HG03135 (cell line): ENCODE results near the gene MGA.

Experiments
- ATAC-seq: cut with Tn5 transposase; IDR thresholded peaks from one replicate; pipeline ENCODE4 v1.9.1; 2021; ENCODE audit warnings: mild to moderate bottlenecking, moderate library complexity; ENCODE audit not compliant: unreplicated experiment

The MGA gene

GRCh38 chr15:41660235-41661077 lies at the start of gene MGA:
TSS of gene MGA (plus strand) at chr15:41660405.
- peak; percentile 67 for ATAC-seq

- no peak for ATAC-seq
These were observed 39.5 kb upstream of the MGA start for GRCh38 chr15:41620536-41621199.

- no peak for ATAC-seq
These were observed 38.7 kb upstream of the MGA start for GRCh38 chr15:41621200-41622193.

GRCh38 chr15:41622901-41623300 lies 37.3 kb upstream of the MGA start:
- ATAC-seq, result no peak

- no peak for ATAC-seq
These were observed 33.0 kb upstream of the MGA start for GRCh38 chr15:41627203-41627602.

GRCh38 chr15:41629463-41629862 lies 30.7 kb upstream of the MGA start:
- ATAC-seq, result no peak

GRCh38 chr15:41629883-41630282 lies 30.3 kb upstream of the MGA start:
- no peak for ATAC-seq

- no peak for ATAC-seq
These were observed 29.5 kb upstream of the MGA start for GRCh38 chr15:41630616-41631217.

- ATAC-seq, result no peak
These were observed 28.2 kb upstream of the MGA start for GRCh38 chr15:41631880-41632470.

GRCh38 chr15:41633609-41634008 lies 26.6 kb upstream of the MGA start:
- no peak for ATAC-seq

- no peak for ATAC-seq
These were observed 26.1 kb upstream of the MGA start for GRCh38 chr15:41634072-41634626.

- no peak for ATAC-seq
These were observed 23.1 kb upstream of the MGA start for GRCh38 chr15:41637086-41637485.

- no peak for ATAC-seq
These were observed 19.2 kb upstream of the MGA start for GRCh38 chr15:41640985-41641384.

GRCh38 chr15:41647262-41647661 lies 12.9 kb upstream of the MGA start:
- ATAC-seq, result no peak

- ATAC-seq, result no peak
These were observed 12.1 kb upstream of the MGA start for GRCh38 chr15:41648097-41648496.

- ATAC-seq, result no peak
These were observed 11.4 kb upstream of the MGA start for GRCh38 chr15:41648770-41649169.

GRCh38 chr15:41650806-41651205 lies 9.4 kb upstream of the MGA start:
- no peak for ATAC-seq

GRCh38 chr15:41651373-41651772 lies 8.8 kb upstream of the MGA start:
- no peak for ATAC-seq

- no peak for ATAC-seq
These were observed 6.4 kb upstream of the MGA start for GRCh38 chr15:41653760-41654159.

- ATAC-seq, result no peak
These were observed 4.5 kb upstream of the MGA start for GRCh38 chr15:41655716-41656115.
